HUDEP-2 (cell line): ENCODE results near the gene CDC42BPB.
"Not testable (repeated sequence)": the region's sequence is repeated elsewhere in the genome, so short reads cannot be mapped to it uniquely, and the experiment has no call there.

Source experiments
- DNase-seq, 76 experiments: peaks; one replicate each; lab custom pipeline; 2025; ENCODE audit not compliant: unreplicated experiment in 76 of 76; lab: John Stamatoyannopoulos, UW

Gene CDC42BPB

GRCh38 chr14:102933618-102934231 is 123.6 kb downstream of the CDC42BPB start:
- no peak for DNase-seq

GRCh38 chr14:102932484-102933248 is 124.7 kb downstream of the CDC42BPB start:
- no peak for DNase-seq

GRCh38 chr14:102931580-102932285 is 125.6 kb downstream of the CDC42BPB start:
- no peak for DNase-seq

GRCh38 chr14:102930753-102931579 is 126.4 kb downstream of the CDC42BPB start:
- DNase-seq: peak in 12 of 76 experiments; percentile 11 to 60 (median 40)

- DNase-seq: peak in 1 of 76 experiments; percentile 9
These were observed 127.1 kb downstream of the CDC42BPB start for GRCh38 chr14:102930138-102930752.

- no peak for DNase-seq
These were observed 127.9 kb downstream of the CDC42BPB start for GRCh38 chr14:102929241-102930137.

GRCh38 chr14:102928412-102929240 is 128.7 kb downstream of the CDC42BPB start:
- peak in 46 of 76 experiments; percentile 8 to 61 (median 38) for DNase-seq

GRCh38 chr14:102927878-102928411 is 129.4 kb downstream of the CDC42BPB start:
- peak in 1 of 76 experiments; percentile 10 for DNase-seq

GRCh38 chr14:102927346-102927877 is 129.9 kb downstream of the CDC42BPB start:
- DNase-seq: no peak

- DNase-seq: not testable (repeated sequence)
These were observed 130.5 kb downstream of the CDC42BPB start for GRCh38 chr14:102926840-102927239.

GRCh38 chr14:102926104-102926503 is 131.2 kb downstream of the CDC42BPB start:
- no peak for DNase-seq

- no peak for DNase-seq
These were observed 131.7 kb downstream of the CDC42BPB start for GRCh38 chr14:102925646-102926045.

GRCh38 chr14:102924632-102925588 is 132.4 kb downstream of the CDC42BPB start:
- no peak for DNase-seq

GRCh38 chr14:102923925-102924486 is 133.3 kb downstream of the CDC42BPB start:
- DNase-seq: no peak

- no peak for DNase-seq
These were observed 134.0 kb downstream of the CDC42BPB start for GRCh38 chr14:102923201-102923924.
